Measurements from ENCODE around the gene CENPU. TPM values are rescaled to one million over a fixed set of nuclear protein-coding genes. Genes with fewer than 3 reads are reported as not detected.

The CENPU gene
- total RNA-seq, 2 donors from 2014 or later: 2.6 to 15.5 TPM

DNA sequence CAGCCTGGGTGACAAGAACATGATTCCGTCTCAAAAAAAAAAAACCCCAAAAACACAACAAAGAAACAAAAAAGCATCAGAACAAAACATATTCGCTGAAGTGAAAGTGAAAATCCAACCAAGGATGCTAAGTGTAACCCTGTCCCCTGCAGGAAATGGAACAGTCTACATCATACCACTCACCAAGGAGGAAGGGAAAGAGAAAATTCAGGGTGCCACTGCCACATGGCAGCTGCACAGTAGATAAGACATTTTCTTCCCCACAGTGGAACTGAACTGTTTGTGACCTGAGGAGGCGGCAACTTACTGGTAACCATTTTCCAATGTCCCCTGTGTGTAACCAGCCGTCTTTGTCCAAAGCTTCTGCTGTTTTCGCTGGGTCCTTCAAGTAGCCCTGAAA, 28.2 kb upstream of the CENPU start:
- no peaks in the 10 kb centered on the region for H3K27me3 ChIP-seq (replicated peaks; ENCODE audit: insufficient read depth)
- DNase-seq (ENCODE audit: low spot score): no peak
- H3K4me1 ChIP-seq (replicated peaks): no peaks in the 10 kb centered on the region
- no peak for TF ChIP-seq POLR2AphosphoS5 (IDR thresholded peaks at IDR 0.05)
- TF ChIP-seq, protein P1, sequence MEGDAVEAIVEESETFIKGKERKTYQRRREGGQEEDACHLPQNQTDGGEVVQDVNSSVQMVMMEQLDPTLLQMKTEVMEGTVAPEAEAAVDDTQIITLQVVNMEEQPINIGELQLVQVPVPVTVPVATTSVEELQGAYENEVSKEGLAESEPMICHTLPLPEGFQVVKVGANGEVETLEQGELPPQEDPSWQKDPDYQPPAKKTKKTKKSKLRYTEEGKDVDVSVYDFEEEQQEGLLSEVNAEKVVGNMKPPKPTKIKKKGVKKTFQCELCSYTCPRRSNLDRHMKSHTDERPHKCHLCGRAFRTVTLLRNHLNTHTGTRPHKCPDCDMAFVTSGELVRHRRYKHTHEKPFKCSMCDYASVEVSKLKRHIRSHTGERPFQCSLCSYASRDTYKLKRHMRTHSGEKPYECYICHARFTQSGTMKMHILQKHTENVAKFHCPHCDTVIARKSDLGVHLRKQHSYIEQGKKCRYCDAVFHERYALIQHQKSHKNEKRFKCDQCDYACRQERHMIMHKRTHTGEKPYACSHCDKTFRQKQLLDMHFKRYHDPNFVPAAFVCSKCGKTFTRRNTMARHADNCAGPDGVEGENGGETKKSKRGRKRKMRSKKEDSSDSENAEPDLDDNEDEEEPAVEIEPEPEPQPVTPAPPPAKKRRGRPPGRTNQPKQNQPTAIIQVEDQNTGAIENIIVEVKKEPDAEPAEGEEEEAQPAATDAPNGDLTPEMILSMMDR (IDR thresholded peaks at IDR 0.05): no peak
- no peak for TF ChIP-seq POLR2A (IDR thresholded peaks at IDR 0.05)
- H3K9me3 ChIP-seq: no peaks in the 10 kb centered on the region
- intact Hi-C loops (cut with DNase I): no loop called here
- H3K36me3 ChIP-seq: peaks cover 9 to 14% of the 10 kb centered on the region in 2 donors
- H3K27ac ChIP-seq: peak overlapping the region in 1 of 2 donors; percentile 35
- H3K4me3 ChIP-seq: no peak overlapping the region
- WGBS: 95% methylated on average over 5 of the region's 5 CpGs

DNA sequence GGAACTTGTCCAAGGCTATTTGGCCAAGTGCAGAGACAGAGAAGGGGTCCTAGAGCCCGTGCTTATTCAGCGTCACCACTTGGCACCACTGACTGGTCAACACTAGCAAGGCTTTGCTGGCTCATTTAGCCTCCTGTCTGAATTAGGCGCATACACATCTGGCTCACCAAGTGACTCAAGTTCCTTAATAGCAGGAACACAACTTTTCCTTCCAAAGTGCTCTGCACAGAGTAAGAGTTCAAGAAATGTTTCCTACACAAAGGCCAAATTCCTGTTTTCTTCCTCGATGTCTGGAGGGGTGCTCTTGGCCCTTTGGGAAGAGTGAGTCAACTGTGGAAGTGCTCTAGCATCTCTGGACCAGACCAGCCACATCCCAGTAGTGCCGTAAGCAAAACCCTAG, 26.8 kb upstream of the CENPU start:
- no peak overlapping the region for H3K27ac ChIP-seq
- no peaks in the 10 kb centered on the region for H3K4me1 ChIP-seq (replicated peaks)
- no peaks in the 10 kb centered on the region for H3K27me3 ChIP-seq (replicated peaks; ENCODE audit: insufficient read depth)
- DNase-seq (ENCODE audit: low spot score): no peak
- intact Hi-C loops (cut with DNase I): no loop called here
- H3K9me3 ChIP-seq: no peaks in the 10 kb centered on the region
- H3K36me3 ChIP-seq: peaks cover 6 to 8% of the 10 kb centered on the region in 2 donors
- TF ChIP-seq POLR2A (IDR thresholded peaks at IDR 0.05): no peak
- TF ChIP-seq, protein P1 (IDR thresholded peaks at IDR 0.05): no peak
- no peak for TF ChIP-seq POLR2AphosphoS5 (IDR thresholded peaks at IDR 0.05)
- H3K4me3 ChIP-seq: no peak overlapping the region
- WGBS: 91% methylated on average over 5 of the region's 5 CpGs

DNA sequence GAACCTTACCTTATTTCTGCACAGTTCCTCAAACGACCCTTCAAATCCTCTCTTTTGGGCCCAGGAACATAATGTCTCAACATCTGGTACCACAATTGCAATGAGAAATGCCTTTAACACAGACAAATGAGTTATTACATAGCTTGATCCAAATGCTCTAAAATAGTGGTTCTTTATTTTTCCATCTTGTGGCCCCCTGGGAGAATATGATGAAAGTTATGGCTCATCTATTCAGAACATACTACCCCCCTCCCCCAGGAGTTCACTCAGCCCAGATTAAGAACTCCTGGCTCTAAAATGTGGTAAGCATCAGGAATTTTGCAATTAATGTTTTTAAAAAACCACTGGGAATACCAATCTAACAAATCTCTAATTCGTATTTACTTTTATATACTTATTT, 23.9 kb upstream of the CENPU start:
- no peak overlapping the region for H3K4me3 ChIP-seq
- TF ChIP-seq, protein P1 (IDR thresholded peaks at IDR 0.05): no peak
- TF ChIP-seq POLR2AphosphoS5 (IDR thresholded peaks at IDR 0.05) (no peak), POLR2A (IDR thresholded peaks at IDR 0.05) (no peak)
- no peaks in the 10 kb centered on the region for H3K27me3 ChIP-seq (replicated peaks; ENCODE audit: insufficient read depth)
- no peak overlapping the region for H3K27ac ChIP-seq
- H3K36me3 ChIP-seq: peaks cover 4 to 6% of the 10 kb centered on the region in 2 donors
- intact Hi-C loops (cut with DNase I): no loop called here
- no peak for DNase-seq (ENCODE audit: low spot score)
- no peaks in the 10 kb centered on the region for H3K9me3 ChIP-seq
- H3K4me1 ChIP-seq (replicated peaks): no peaks in the 10 kb centered on the region
- 37% methylated on average over 2 of the region's 2 CpGs for WGBS

DNA sequence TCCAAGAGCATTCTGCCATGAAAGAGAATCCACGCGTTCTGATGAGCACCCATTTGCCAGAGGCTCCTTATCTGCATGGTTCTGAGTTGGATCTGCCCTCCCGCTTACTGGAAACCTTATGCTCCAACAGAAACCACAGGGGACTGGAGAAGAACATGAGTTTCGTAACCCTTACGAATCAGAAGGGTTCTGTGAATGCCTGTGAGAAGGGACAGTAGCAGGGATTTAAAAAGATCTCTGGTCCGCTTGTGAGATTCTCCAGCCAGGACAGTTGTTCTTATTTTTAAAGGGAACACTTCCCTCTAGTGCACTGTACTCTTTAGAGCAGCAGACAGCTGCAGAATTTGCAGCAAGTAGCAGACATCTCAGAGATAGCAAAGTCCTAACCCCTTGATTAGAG, 22.5 kb upstream of the CENPU start:
- Histone ChIP-seq H3K27me3 (replicated peaks; ENCODE audit: insufficient read depth) (no peaks in the 10 kb centered on the region), H3K36me3 (peaks cover 0 to 6% of the 10 kb centered on the region in 2 donors), H3K9me3 (no peaks in the 10 kb centered on the region), H3K27ac (no peak overlapping the region), H3K4me3 (no peak overlapping the region), H3K4me1 (replicated peaks) (no peaks in the 10 kb centered on the region)
- TF ChIP-seq, protein P1 (IDR thresholded peaks at IDR 0.05): no peak
- intact Hi-C loops (cut with DNase I): no loop called here
- DNase-seq (ENCODE audit: low spot score): no peak
- 62% methylated on average over 6 of the region's 6 CpGs for WGBS

DNA sequence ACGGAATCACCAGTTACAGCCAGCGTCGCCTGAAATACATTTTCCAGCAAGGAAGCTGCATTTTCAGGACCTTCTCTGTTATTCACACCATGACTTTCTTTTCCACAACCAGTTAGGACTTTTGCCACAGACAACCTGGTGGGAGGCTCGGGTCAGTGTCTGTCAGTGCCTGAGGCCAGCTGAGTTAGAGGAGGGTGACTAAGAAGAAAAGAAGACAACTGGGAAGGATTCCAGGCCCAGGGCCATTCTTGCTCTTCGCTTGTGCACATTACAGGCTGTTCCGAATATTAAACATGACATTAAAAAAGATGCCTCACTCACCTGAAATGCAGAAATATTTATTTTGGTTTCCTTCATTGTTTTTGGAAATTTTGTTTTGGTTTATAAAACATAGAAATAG, 21.4 kb upstream of the CENPU start:
- Histone ChIP-seq H3K9me3 (no peaks in the 10 kb centered on the region), H3K27ac (no peak overlapping the region), H3K27me3 (replicated peaks; ENCODE audit: insufficient read depth) (no peaks in the 10 kb centered on the region), H3K4me3 (no peak overlapping the region), H3K36me3 (peaks cover 0 to 6% of the 10 kb centered on the region in 2 donors), H3K4me1 (replicated peaks) (no peaks in the 10 kb centered on the region)
- whole genome bisulfite sequencing: 68% methylated on average over 6 of the region's 6 CpGs
- intact Hi-C loops (cut with DNase I): no loop called here
- DNase-seq (ENCODE audit: low spot score): no peak
- TF ChIP-seq POLR2AphosphoS5 (IDR thresholded peaks at IDR 0.05): no peak
- TF ChIP-seq POLR2A (IDR thresholded peaks at IDR 0.05): no peak
